Measurements from ENCODE around the gene SNX1. TPM values are rescaled to one million over a fixed set of nuclear protein-coding genes. Genes with fewer than 3 reads are reported as not detected.

Gene SNX1
- total RNA-seq, 1 donor from 2014 or later = 33.8 TPM

DNA sequence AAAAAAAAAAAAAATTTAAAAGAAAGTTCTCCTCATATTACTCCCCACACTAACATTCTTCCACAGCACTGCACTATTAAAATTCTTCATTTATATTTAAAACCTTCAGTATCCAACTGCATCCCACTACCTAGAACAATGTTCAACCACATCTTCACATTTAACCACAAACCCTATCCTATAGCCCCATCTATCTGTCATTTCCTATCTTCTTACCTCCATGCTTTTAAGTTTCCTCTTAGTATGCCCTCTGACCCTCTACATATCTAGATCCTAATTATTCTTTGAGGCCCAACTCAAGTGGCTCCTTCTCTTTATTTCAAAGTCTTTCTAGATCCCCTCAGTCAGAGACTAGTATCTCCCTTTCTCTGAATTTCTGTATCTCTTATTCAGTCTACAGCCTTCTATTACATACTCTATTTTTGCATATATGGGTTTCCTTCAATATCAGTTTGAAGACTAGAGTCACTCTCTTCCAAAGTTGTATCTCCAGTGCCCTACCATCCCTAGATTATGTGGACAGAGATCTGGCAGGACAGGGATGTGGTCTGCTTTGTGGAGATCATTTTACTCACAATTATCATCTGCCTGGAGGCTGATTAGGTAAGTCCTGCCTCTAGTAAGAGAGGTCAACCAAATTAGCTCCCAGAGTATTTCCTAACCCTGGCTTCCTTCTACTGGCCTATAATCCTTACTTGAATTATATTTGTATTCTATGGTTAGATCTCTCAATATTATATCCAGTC lies 3.5 kb upstream of the SNX1 start:
- H3K27me3 ChIP-seq = no peaks in the 10 kb centered on the region
- no peaks in the 10 kb centered on the region for H3K9me3 ChIP-seq
- peaks cover 13 to 21% of the 10 kb centered on the region in 2 donors for H3K4me1 ChIP-seq
- peak overlapping the region; percentile 59 to 79 for H3K4me3 ChIP-seq
- H3K36me3 ChIP-seq = peaks cover 2 to 22% of the 10 kb centered on the region in 2 donors
- intact Hi-C loops (cut with DNase I) = loop anchor here (2.0 to 10.0 kb wide), 3 partner anchors 71 to 497 kb away; partner anchors contain the start of genes FBXL22, PCLAF, PPIB and TRIP4
- TF ChIP-seq, protein P1, sequence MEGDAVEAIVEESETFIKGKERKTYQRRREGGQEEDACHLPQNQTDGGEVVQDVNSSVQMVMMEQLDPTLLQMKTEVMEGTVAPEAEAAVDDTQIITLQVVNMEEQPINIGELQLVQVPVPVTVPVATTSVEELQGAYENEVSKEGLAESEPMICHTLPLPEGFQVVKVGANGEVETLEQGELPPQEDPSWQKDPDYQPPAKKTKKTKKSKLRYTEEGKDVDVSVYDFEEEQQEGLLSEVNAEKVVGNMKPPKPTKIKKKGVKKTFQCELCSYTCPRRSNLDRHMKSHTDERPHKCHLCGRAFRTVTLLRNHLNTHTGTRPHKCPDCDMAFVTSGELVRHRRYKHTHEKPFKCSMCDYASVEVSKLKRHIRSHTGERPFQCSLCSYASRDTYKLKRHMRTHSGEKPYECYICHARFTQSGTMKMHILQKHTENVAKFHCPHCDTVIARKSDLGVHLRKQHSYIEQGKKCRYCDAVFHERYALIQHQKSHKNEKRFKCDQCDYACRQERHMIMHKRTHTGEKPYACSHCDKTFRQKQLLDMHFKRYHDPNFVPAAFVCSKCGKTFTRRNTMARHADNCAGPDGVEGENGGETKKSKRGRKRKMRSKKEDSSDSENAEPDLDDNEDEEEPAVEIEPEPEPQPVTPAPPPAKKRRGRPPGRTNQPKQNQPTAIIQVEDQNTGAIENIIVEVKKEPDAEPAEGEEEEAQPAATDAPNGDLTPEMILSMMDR (IDR thresholded peaks at IDR 0.05) = no peak
- no peak for DNase-seq (ENCODE audit: low spot score in 2 of 2)
- peak overlapping the region in 1 of 2 donors; percentile 79 for H3K27ac ChIP-seq

DNA sequence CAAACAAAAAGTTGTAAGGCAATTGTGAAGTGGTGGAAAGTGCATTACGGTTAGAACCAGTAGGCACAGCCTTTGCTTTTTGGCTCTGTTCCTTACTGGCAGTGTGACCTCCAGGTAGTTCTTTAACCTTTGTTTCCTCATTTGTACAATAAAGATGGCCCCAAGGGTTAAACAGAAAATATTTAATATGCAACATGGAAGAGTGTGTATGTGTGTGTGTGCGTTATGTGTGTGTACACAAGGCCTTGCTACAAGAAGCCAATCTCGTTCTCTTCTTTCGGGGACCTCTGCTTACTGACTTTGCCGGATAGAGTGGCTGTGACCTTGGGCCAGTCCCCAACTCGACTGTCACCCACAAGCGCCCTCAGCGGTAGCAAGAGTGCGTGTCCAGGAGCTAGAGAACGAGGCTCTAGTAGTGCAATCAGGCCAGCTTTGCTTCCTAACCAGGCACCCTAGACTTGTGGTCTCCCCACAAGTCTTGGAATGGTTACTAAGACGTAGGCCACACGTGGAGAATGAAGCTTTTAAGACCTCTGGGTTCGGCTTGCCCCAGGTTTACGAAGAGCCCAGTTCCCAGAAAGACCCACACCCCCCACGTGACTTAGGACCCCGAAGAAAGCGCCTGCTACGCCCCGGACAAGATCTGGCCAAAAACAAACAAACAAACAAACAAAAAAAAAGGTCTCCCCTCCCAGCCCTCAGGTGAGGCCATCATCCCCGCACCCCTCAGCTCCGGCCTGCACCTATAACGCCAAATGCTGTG lies 2.7 kb upstream of the SNX1 start:
- intact Hi-C loops (cut with DNase I) = loop anchor here (2.0 to 10.0 kb wide), 3 partner anchors 70 to 498 kb away; partner anchors contain the start of genes FBXL22, PCLAF, PPIB and TRIP4
- Histone ChIP-seq H3K9me3 (no peaks in the 10 kb centered on the region), H3K36me3 (peaks cover 0 to 14% of the 10 kb centered on the region in 2 donors), H3K27me3 (no peaks in the 10 kb centered on the region), H3K4me1 (peaks cover 13 to 29% of the 10 kb centered on the region in 2 donors), H3K27ac (peak overlapping the region; percentile 79 to 89), H3K4me3 (peak overlapping the region; percentile 59 to 79)
- TF ChIP-seq, protein P1 (IDR thresholded peaks at IDR 0.05) = no peak
- no peak for DNase-seq (ENCODE audit: low spot score in 2 of 2)

DNA sequence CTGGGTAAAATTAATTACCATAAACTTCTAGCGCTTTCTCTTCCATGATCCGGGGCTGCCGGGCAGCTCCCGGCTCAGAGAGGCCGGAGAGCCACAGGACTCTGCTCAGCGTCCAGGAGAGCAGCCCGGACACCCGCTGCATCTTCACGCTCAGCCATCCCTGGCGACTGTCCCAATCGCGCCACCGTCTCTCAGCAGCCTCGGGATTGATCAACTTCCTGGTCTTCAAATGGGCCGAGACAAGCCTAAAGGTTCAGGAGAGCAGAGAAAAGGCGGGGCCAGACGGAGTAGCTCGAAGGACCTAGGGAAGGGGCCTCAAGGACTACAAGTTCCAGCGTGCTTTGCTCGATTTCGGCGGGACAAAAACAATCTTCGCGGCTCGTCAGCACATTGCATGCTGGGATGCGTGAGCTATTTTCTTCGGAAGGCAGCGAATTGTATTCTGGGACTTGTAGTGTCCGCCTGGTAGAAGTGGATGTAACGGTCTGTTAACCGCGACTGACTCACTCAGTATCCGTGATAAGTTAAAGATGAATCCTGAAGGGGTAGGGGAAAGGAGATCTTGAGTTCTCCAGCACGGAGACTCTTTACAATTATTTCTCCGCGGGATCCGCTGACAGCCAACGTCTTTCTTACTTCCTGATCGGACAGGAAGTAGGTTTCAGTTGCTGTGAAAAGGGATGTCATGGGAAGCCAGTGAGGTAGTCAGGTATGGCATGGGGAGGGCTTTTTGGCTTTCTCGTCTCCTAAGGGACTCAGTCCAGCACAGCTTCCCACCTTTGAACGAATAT lies 2.0 kb upstream of the SNX1 start, which contains the start of gene CIAO2A:
Gene CIAO2A (minus strand): TSS at position 212 of the 791 bp plus-strand sequence. CDS start 70 bp downstream, at position 142.
- peaks cover 13 to 32% of the 10 kb centered on the region in 2 donors for H3K4me1 ChIP-seq

DNA sequence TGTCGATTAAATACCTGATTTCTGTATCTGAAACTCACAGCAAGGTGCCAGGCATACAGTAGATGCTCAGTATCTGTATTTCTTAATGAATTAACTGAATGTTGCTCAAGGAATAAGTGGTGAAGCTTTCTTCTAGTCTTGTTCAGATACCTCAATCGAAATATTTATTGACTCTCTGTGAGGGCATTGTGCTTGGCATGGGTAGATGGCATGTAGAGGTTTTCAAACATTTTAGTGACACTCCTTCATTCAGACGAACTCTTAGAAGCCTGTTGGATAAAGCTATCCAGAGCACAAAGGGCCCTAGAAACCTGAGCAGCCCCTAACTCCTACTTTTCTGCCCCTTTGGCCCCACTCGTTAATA lies 369 bp upstream of the SNX1 start:
- no peaks in the 10 kb centered on the region for H3K27me3 ChIP-seq
- H3K36me3 ChIP-seq = no peaks in the 10 kb centered on the region
- peak overlapping the region; percentile 82 to 88 for H3K4me3 ChIP-seq
- TF ChIP-seq, protein P1 (IDR thresholded peaks at IDR 0.05) = no peak
- peak overlapping the region; percentile 77 to 78 for H3K27ac ChIP-seq
- intact Hi-C loops (cut with DNase I) = loop anchor here (10.0 kb wide), 2 partner anchors 289 to 501 kb away; partner anchors contain the start of genes FBXL22, PCLAF and TRIP4
- no peak for DNase-seq (ENCODE audit: low spot score in 2 of 2)
- H3K4me1 ChIP-seq = peaks cover 13 to 40% of the 10 kb centered on the region in 2 donors
- no peaks in the 10 kb centered on the region for H3K9me3 ChIP-seq

More for the DNA sequence above, 2.0 kb upstream of the SNX1 start, which contains the start of gene CIAO2A:
- peak within 1 kb of the TSS; percentile 59 to 79 for H3K4me3 ChIP-seq
- H3K9me3 ChIP-seq = no peaks in the 10 kb centered on the region
- H3K36me3 ChIP-seq = peaks cover 0 to 6% of the 10 kb centered on the region in 2 donors
- TF ChIP-seq, protein P1 (IDR thresholded peaks at IDR 0.05) = no peak
- H3K27ac ChIP-seq = peak within 1 kb of the TSS; percentile 79 to 89
- peak; percentile 91 to 98 for DNase-seq (ENCODE audit: low spot score in 2 of 2)
- no peaks in the 10 kb centered on the region for H3K27me3 ChIP-seq
- intact Hi-C loops (cut with DNase I) = loop anchor here (2.0 to 10.0 kb wide), 3 partner anchors 69 to 499 kb away; partner anchors contain the start of genes FBXL22, PCLAF, PPIB and TRIP4

All from ascending aorta (tissue), 2 donors.